ENCODE measurements around the gene RNF11.

Gene RNF11

DNA sequence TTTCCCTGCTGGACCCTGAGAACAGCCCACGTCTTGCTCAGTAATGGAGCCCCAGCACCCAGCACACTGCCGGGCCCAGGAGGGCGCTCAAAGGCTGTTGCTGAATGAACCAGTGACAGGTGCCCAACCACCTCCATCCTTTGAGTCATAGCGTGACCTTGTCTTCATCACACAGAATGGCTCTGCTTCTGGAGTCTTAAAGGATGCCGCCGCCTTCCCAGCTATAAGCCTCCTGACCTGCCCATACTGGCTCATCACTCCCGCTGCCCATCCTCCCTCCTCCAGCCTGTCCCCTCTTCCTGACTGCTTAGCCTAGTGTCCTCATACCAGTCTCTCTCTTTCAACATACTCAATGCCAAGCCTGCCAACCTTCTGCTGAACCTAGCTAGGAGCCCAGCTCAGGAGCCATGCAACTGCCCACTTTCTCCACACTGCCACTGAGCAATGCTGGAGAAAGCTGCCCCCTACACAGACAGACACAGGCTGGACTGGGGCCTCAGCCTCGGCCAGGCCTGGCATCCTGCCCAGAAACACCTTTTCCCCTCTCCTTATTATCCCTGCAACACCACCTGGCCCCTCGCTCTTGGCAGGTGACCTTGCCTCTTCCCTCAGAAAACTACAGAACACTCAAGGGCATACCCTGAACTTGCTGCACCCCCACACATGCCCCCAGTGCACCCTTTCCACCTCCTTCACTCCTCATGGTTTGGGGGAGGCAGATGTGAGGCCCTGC is 80.2 kb downstream of the RNF11 start:
- DNase-seq = no peak

- no peak for DNase-seq
Observed at GRCh38 chr1:51316846-51317120, 80.7 kb downstream of the RNF11 start.

- no peak for DNase-seq
Observed at GRCh38 chr1:51317798-51318197, 81.7 kb downstream of the RNF11 start.

DNA sequence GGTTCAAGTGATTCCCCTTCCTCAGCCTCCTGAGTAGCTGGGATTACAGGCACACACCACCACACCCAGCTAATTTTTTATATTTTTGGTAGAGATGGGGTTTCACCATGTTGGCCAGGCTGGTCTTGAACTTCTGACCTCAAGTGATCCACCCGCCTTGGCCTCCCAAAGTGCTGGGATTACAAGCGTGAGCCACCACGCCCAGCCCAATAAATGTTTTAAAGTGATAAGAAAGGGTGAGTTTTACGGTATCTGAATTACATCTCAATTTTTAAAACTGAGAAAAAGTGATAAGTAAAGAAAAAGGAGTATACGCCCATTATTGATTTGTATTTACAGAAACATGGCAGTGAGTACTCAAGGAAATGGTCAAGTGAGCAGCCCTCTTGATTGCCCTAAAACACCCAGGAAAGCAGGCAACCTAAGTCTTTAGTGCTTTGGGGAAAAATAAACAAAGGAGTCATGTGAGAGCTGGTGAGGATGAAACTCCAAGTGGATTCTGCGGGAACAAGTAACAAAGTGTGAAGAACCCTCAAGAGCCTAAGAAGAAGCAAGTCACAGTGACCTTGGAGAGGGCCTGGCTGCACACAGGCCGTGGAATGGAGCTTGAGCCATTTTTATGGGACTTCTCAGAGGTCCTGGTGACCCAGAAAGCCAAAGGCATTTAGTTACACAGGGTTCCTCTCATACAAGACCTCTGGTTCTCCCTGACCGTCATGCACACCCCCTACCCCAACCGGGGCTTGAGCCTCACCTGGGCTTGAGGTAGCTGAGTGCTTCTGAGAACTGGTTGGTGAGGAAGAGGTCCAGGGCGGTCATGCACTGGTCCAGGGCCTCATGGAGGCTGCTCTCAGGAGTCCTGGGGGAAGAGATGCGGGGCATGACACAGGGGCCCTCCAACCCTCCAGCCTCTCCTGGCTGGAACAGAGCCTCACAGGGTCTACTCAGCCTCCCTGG is 85.2 kb downstream of the RNF11 start:
- no peak for DNase-seq

- no peak for DNase-seq
Observed at GRCh38 chr1:51321924-51322280, 85.8 kb downstream of the RNF11 start.

- no peak for DNase-seq
Observed at GRCh38 chr1:51322417-51323101, 86.5 kb downstream of the RNF11 start.
